ENCODE data around the gene IKZF1. TPM values are rescaled to one million over a fixed set of nuclear protein-coding genes. Genes with fewer than 3 reads are reported as not detected.

Gene IKZF1
- total and polyA plus RNA-seq, 8 donors, result 0.70 to 8.1 (median 1.4) TPM

DNA sequence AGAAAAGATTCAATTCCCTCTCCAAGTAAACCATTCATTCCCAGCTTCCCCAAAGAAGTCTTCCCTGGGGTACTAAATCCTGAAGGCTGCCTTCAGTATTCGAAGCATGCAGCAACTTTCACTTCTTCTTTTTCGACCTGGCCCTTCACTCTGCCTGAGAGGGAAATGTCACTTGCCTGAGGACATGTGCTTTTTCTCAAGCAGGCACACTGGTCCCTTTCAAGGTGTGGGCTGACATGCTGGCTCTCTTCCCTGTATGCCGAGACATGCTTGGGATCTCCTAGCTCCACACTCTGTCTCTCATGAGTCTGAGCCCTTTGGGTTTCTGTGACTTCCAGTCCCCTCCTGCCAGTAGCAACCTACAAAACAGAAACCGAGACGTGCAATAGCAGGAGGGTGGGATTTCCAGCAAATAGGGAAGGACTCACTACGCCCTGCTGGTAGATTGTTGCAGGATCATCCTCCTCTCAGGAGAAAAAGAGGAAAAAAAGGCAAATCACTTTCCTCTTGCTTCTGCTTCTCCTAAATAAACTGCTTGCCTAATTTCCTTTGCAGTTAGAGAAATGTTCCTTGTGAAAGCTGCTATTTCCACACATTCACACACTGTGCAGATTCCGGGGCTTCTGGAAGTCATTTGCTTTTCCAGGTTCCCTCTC, 112.1 kb downstream of the IKZF1 start:
- FAIRE-seq, result no peak
- H3K27me3 ChIP-seq, result no peaks in the 10 kb centered on the region
- H3K27ac ChIP-seq, result no peak overlapping the region
- no peak overlapping the region for H3K4me3 ChIP-seq
- H3K4me1 ChIP-seq, result no peaks in the 10 kb centered on the region
- TF ChIP-seq, protein P1, sequence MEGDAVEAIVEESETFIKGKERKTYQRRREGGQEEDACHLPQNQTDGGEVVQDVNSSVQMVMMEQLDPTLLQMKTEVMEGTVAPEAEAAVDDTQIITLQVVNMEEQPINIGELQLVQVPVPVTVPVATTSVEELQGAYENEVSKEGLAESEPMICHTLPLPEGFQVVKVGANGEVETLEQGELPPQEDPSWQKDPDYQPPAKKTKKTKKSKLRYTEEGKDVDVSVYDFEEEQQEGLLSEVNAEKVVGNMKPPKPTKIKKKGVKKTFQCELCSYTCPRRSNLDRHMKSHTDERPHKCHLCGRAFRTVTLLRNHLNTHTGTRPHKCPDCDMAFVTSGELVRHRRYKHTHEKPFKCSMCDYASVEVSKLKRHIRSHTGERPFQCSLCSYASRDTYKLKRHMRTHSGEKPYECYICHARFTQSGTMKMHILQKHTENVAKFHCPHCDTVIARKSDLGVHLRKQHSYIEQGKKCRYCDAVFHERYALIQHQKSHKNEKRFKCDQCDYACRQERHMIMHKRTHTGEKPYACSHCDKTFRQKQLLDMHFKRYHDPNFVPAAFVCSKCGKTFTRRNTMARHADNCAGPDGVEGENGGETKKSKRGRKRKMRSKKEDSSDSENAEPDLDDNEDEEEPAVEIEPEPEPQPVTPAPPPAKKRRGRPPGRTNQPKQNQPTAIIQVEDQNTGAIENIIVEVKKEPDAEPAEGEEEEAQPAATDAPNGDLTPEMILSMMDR (IDR thresholded peaks at IDR 0.05), result no peak
- no peaks in the 10 kb centered on the region for H3K36me3 ChIP-seq
- peak in 2 of 4 donors; percentile 54 to 59 for ATAC-seq
- intact Hi-C loops (cut with DNase I), result loop anchor here in 1 of 3 donors (5.0 kb wide), 1 partner anchor 209 kb away; no protein-coding TSS in a partner anchor
- no peaks in the 10 kb centered on the region for H3K9me3 ChIP-seq
- no peak for DNase-seq
- WGBS, 2 donors, result 58 to 66% methylated on average over 7 of the region's 7 CpGs

DNA sequence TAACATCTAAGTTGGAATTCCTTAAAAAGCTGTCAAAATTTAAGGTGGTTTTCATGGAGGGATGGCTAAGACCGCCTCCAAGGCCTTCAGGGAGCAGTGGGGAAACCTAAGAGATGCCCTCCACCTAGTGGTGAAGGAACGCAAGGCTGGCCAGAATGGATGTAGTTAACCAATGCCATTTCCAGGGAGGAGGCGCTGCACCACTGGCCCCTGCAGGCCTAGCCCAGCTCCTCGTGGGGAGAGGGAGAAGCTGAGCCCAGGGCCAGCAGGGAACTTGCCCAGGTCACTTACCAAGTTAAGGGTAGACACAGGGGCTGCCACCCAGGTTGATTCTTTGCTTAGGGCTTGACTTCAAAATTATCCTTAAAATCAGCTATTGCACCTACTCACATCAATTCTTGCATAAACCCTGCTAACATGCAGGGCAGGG, 113.6 kb downstream of the IKZF1 start:
- Histone ChIP-seq H3K27ac (no peak overlapping the region), H3K9me3 (no peaks in the 10 kb centered on the region)
- intact Hi-C loops (cut with DNase I), result loop anchor here in 1 of 3 donors (5.0 kb wide), 1 partner anchor 211 kb away; no protein-coding TSS in a partner anchor

DNA sequence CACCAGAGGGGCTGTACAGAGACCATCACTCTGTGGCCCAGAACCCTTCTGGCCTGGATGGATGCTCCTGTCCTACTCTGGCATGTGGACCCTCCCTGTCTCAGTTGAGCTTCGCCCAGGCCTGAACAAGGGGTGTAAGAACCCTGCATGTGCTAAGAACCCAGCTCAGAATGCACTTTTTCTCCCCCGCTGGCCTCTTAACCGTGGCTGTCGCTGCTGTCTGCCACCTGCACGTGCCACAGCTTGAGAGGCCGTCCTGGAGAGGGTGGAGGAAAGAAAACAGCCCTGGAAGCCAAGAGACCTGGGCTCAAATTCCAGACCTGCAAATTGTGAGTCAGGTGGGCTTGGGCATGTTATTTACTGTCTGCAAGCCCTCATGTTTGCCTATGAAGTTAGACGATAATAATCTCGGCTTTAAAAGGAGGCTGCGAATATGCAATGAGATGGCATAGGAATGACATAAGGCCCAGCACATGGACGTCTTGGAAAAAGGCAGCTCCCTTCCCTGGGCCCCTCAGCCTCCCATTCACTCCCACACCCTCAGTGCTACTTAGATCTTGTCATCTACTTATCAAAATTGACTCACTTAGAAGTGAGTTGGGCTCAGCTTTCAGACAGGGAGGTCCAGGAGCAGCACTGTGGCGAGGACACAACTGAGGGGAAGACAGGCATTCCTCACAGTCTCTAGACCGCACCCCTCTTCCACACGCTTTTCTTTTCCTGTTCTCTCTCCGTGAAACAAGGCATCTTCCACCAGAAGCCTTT, 114.2 kb downstream of the IKZF1 start:
- DNase-seq, result no peak
- no peaks in the 10 kb centered on the region for H3K4me1 ChIP-seq
- H3K4me3 ChIP-seq, result no peak overlapping the region
- WGBS, 2 donors, result 58 to 64% methylated on average over 14 of the region's 14 CpGs
- no peaks in the 10 kb centered on the region for H3K27me3 ChIP-seq
- no peak overlapping the region for H3K27ac ChIP-seq
- H3K36me3 ChIP-seq, result no peaks in the 10 kb centered on the region
- no peak for FAIRE-seq
- no peaks in the 10 kb centered on the region for H3K9me3 ChIP-seq
- no peak for ATAC-seq
- intact Hi-C loops (cut with DNase I), result loop anchor here in 1 of 3 donors (5.0 kb wide), 1 partner anchor 211 kb away; no protein-coding TSS in a partner anchor
- TF ChIP-seq, protein P1 (IDR thresholded peaks at IDR 0.05), result no peak

More for the DNA sequence above, 113.6 kb downstream of the IKZF1 start:
- no peak overlapping the region for H3K4me3 ChIP-seq
- H3K27me3 ChIP-seq, result no peaks in the 10 kb centered on the region
- no peaks in the 10 kb centered on the region for H3K36me3 ChIP-seq
- DNase-seq, result peak in 5 of 6 donors; percentile 50 to 73 (median 55)
- ATAC-seq, result peak; percentile 86 to 98 (median 95)
- WGBS, 2 donors, result 8 to 9% methylated on average over 4 of the region's 4 CpGs
- H3K4me1 ChIP-seq, result no peaks in the 10 kb centered on the region
- no peak for FAIRE-seq
- TF ChIP-seq, protein P1 (IDR thresholded peaks at IDR 0.05), result peak; percentile 52 to 81 (median 72)

- no peaks in the 10 kb centered on the region for H3K27me3 ChIP-seq
- TF ChIP-seq, protein P1 (IDR thresholded peaks at IDR 0.05), result no peak
- DNase-seq, result no peak
- H3K9me3 ChIP-seq, result no peaks in the 10 kb centered on the region
- H3K27ac ChIP-seq, result no peak overlapping the region
- no peak overlapping the region for H3K4me3 ChIP-seq
- FAIRE-seq, result no peak
- WGBS, 2 donors, result 45 to 62% methylated on average over 3 of the region's 3 CpGs
- no peaks in the 10 kb centered on the region for H3K36me3 ChIP-seq
- H3K4me1 ChIP-seq, result no peaks in the 10 kb centered on the region
- no peak for ATAC-seq
- intact Hi-C loops (cut with DNase I), result no loop called here
These were observed 116.5 kb downstream of the IKZF1 start for GRCh38 chr7:50421043-50421442.
